GM08714 (cell line): ENCODE data around the gene RPS10.
"Not testable (repeated sequence)": the region's sequence is repeated elsewhere in the genome, so short reads cannot be mapped to it uniquely, and the experiment has no call there.

Experiments used
- H3K4me3 ChIP-seq: fragments of 200-500 bp; sonication (Bioruptor generic); 2 replicates; pipeline ENCODE4 v1.5.1; 2014; ENCODE audit warnings: mild to moderate bottlenecking, low read length, inconsistent platforms
- ZNF274 ChIP-seq: IDR thresholded peaks from 2 replicates; pipeline ENCODE4 v1.6.1; 2012; ENCODE audit warnings: mild to moderate bottlenecking, low read depth, low read length

RPS10 gene

GRCh38 chr6:34425132-34425497 lies 754 bp downstream of the RPS10 start:
- no peak for TF ChIP-seq ZNF274
- H3K4me3 ChIP-seq, result peak overlapping the region; percentile 84

GRCh38 chr6:34424200-34425131 lies 1.4 kb downstream of the RPS10 start:
- no peak for TF ChIP-seq ZNF274
- H3K4me3 ChIP-seq, result peak overlapping the region; percentile 84

- TF ChIP-seq ZNF274, result no peak
- H3K4me3 ChIP-seq, result no peak overlapping the region
These were observed 2.6 kb downstream of the RPS10 start for GRCh38 chr6:34423254-34423653.

GRCh38 chr6:34418367-34418766 lies 7.5 kb downstream of the RPS10 start:
- no peak for TF ChIP-seq ZNF274
- no peak overlapping the region for H3K4me3 ChIP-seq

- no peak overlapping the region for H3K4me3 ChIP-seq
- TF ChIP-seq ZNF274, result no peak
These were observed 8.9 kb downstream of the RPS10 start for GRCh38 chr6:34416877-34417371.

GRCh38 chr6:34414999-34415858 lies 10.6 kb downstream of the RPS10 start:
- no peak for TF ChIP-seq ZNF274
- no peak overlapping the region for H3K4me3 ChIP-seq

- no peak for TF ChIP-seq ZNF274
These were observed 13.1 kb downstream of the RPS10 start for GRCh38 chr6:34412643-34413214.

GRCh38 chr6:34412016-34412415 lies 13.9 kb downstream of the RPS10 start:
- no peak overlapping the region for H3K4me3 ChIP-seq
- no peak for TF ChIP-seq ZNF274

More at GRCh38 chr6:34412643-34413214, 13.1 kb downstream of the RPS10 start:
- no peak overlapping the region for H3K4me3 ChIP-seq

GRCh38 chr6:34407915-34408314 lies 18.0 kb downstream of the RPS10 start:
- H3K4me3 ChIP-seq, result not testable (repeated sequence)

GRCh38 chr6:34396518-34396917 lies 29.4 kb downstream of the RPS10 start:
- H3K4me3 ChIP-seq, result no peak overlapping the region
- no peak for TF ChIP-seq ZNF274

- no peak overlapping the region for H3K4me3 ChIP-seq
These were observed 31.9 kb downstream of the RPS10 start for GRCh38 chr6:34393966-34394305.

GRCh38 chr6:34393191-34393965 lies 32.5 kb downstream of the RPS10 start:
- peak overlapping the region; percentile 79 for H3K4me3 ChIP-seq
- no peak for TF ChIP-seq ZNF274

More at GRCh38 chr6:34393966-34394305, 31.9 kb downstream of the RPS10 start:
- TF ChIP-seq ZNF274, result no peak

GRCh38 chr6:34392497-34393190 lies 33.2 kb downstream of the RPS10 start, which contains the start of gene NUDT3:
Gene NUDT3, minus strand, starts transcription at chr6:34392669. Its CDS starts 307 bp downstream, at chr6:34392362.
- peak within 1 kb of the TSS; percentile 86 for H3K4me3 ChIP-seq
- TF ChIP-seq ZNF274, result no peak
